A172 (cell line): Measurements from ENCODE around the gene OR2M5. TPM values are rescaled to one million over a fixed set of nuclear protein-coding genes. Genes with fewer than 3 reads are reported as not detected.

Experiments
- total RNA-seq: library from RNA; depleted of rRNA; stranded (reverse); fragments of >200 nt; shearing (Covaris generic); gene quantifications from 2 replicates; pipeline ENCODE4 v1.2.3, GENCODE V29; 2014; rRNA removed

Gene OR2M5
- total RNA-seq, 1 experiment from 2014 or later, result not detected

Other genes with a start within 250 kb of the OR2M5 start
- not detected in 2 replicates for gene OR2W3, start 249.6 kb upstream of the OR2M5 start, total RNA-seq
- not detected in 2 replicates for gene OR2T8, start 224.9 kb upstream of the OR2M5 start, total RNA-seq
- gene OR2AJ1, start 220.3 kb upstream of the OR2M5 start, total RNA-seq, result not detected in 2 replicates
- not detected in 2 replicates for gene OR2L8, start 196.3 kb upstream of the OR2M5 start, total RNA-seq
- gene OR2AK2, start 179.9 kb upstream of the OR2M5 start, total RNA-seq, result not detected in 2 replicates
- gene OR2L5, start 131.5 kb upstream of the OR2M5 start, total RNA-seq, result not detected in 2 replicates
- not detected in 2 replicates for gene OR2L2, start 115.1 kb upstream of the OR2M5 start, total RNA-seq
- gene OR2L3, start 98.3 kb upstream of the OR2M5 start, total RNA-seq, result not detected in 2 replicates
- gene OR2L13, start 50.0 kb upstream of the OR2M5 start, total RNA-seq, result not detected in 2 replicates
- gene OR2M2, start 29.7 kb downstream of the OR2M5 start, total RNA-seq, result 0.14 TPM in 1 of 2 replicates, not detected in the other
- 0.12 and 0.19 TPM in 2 replicates for gene OR2M3, start 52.1 kb downstream of the OR2M5 start, total RNA-seq
- 0.10 and 0.60 TPM in 2 replicates for gene OR2M4, start 86.3 kb downstream of the OR2M5 start, total RNA-seq
- gene OR2T33, start 132.8 kb downstream of the OR2M5 start, total RNA-seq, result not detected in 2 replicates
- gene OR2T12, start 158.3 kb downstream of the OR2M5 start, total RNA-seq, result not detected in 2 replicates
- gene OR2M7, start 179.4 kb downstream of the OR2M5 start, total RNA-seq, result not detected in 2 replicates
- not detected in 2 replicates for gene OR14C36, start 203.6 kb downstream of the OR2M5 start, total RNA-seq
- not detected in 2 replicates for gene OR2T4, start 216.5 kb downstream of the OR2M5 start, total RNA-seq
- not detected in 2 replicates for gene OR2T6, start 230.6 kb downstream of the OR2M5 start, total RNA-seq